Loucy (cell line): Measurements from ENCODE around the gene TPM4.

ENCODE experiments used
- CTCF ChIP-seq: fragments of 200-600 bp; sonication (generic); conservative IDR thresholded peaks from 2 replicates; pipeline ENCODE4 v1.5.1; 2014; ENCODE audit warnings: mild to moderate bottlenecking, antibody characterized with exemption, low read length
- EZH2phosphoT487 ChIP-seq: fragments of 200-600 bp; IDR thresholded peaks from 2 replicates; pipeline ENCODE4 v1.6.1; 2018; ENCODE audit warnings: antibody characterized with exemption, mild to moderate bottlenecking, moderate library complexity, borderline replicate concordance

- TF ChIP-seq CTCF (no peak), EZH2phosphoT487 (no peak)
Measured at GRCh38 chr19:16033136-16033530, 43.2 kb upstream of the TPM4 start.
